SHP77 (cell line): ENCODE measurements around the gene IL34.
"Not testable (repeated sequence)": the region's sequence is repeated elsewhere in the genome, so short reads cannot be mapped to it uniquely, and the experiment has no call there.

Experiments used
- DNase-seq, 2 experiments: peaks; one replicate each; lab custom pipeline; 2025; lab: John Stamatoyannopoulos, UW

Gene IL34

GRCh38 chr16:70646260-70647241 is at the start of gene IL34:
Gene IL34 (plus strand): TSS chr16:70646559. CDS start chr16:70646948, 389 bp downstream.
- DNase-seq: peak; percentile 93

DNA sequence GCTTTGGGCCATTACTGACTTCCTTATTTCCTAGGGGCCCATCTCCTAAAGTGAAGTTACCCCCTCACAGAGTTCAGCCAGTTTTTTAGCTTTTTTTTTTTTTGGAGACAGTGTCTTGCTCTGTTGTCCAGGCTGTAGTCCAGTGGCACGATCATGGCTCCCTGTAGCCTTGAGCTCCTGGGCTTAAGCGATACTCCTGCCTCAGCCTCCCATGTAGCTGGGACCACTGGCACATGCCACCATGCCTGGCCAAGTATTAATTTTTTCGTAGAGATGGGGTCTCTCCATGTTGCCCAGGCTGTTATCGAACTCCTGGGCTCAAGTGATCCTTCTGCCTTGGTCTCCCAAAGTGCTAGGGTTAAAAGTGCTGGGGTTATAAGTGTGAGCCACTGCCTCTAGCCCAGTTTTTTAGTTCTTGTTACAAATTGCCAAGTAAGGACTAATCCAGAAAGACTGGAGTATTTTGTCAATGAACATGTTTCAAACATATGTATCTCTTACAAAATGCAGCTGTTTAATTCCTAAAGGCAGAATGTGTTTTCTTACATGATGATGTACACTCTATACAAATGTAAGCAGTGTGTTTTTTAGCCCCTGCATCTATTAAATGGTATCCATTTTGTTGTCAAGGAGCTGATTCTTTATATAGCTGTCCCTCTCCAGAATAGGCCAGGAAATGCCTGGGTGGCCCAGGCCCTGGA is 49.1 kb upstream of the IL34 start:
- no peak for DNase-seq

- no peak for DNase-seq
Observed at GRCh38 chr16:70598937-70599503, 47.3 kb upstream of the IL34 start.

GRCh38 chr16:70600730-70601129 is 45.6 kb upstream of the IL34 start:
- no peak for DNase-seq

- no peak for DNase-seq
Observed at GRCh38 chr16:70601576-70602575, 44.5 kb upstream of the IL34 start.

DNA sequence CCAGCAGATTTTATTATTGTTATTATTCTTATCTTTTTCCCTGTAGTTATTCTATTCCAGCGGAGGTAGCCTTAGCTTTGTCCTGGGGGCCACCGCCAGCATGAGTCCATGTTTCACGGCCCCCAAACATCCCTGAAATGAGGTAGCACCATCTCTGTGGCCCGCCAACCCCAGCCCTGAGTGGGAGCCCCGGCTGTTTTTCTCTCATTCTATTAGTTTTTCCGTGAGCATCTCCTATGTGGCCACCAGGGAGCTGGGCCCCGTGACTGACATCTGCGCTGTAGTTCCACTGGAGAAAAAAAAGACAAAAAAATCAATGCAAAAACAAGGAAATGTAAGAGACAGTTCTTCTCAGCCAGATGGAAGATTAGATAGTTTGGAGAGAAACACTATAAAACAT is 43.5 kb upstream of the IL34 start:
- no peak for DNase-seq

GRCh38 chr16:70604407-70605282 is 41.7 kb upstream of the IL34 start:
- no peak for DNase-seq

- DNase-seq: no peak
Observed at GRCh38 chr16:70605283-70605657, 41.1 kb upstream of the IL34 start.

DNA sequence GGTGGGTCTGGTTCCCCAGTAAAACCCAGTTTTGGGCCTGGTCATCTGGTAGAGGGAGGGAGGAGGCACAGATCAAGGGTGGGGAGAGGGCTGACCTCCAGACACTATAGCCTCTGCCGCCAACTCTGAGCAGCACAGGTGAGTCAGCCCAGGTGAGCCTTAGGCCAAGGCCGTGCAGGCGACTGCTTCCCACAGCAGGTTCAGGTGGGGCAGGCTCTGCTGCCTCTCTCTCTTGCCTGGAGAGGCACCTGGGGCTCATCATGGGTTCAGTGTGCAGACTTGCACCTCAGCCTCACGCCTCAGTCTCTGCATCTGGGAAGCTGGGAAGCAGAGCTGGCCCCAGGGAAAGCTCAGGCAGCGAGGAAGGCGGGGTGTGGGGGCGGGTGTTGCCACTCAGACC is 37.8 kb upstream of the IL34 start:
- no peak for DNase-seq

DNA sequence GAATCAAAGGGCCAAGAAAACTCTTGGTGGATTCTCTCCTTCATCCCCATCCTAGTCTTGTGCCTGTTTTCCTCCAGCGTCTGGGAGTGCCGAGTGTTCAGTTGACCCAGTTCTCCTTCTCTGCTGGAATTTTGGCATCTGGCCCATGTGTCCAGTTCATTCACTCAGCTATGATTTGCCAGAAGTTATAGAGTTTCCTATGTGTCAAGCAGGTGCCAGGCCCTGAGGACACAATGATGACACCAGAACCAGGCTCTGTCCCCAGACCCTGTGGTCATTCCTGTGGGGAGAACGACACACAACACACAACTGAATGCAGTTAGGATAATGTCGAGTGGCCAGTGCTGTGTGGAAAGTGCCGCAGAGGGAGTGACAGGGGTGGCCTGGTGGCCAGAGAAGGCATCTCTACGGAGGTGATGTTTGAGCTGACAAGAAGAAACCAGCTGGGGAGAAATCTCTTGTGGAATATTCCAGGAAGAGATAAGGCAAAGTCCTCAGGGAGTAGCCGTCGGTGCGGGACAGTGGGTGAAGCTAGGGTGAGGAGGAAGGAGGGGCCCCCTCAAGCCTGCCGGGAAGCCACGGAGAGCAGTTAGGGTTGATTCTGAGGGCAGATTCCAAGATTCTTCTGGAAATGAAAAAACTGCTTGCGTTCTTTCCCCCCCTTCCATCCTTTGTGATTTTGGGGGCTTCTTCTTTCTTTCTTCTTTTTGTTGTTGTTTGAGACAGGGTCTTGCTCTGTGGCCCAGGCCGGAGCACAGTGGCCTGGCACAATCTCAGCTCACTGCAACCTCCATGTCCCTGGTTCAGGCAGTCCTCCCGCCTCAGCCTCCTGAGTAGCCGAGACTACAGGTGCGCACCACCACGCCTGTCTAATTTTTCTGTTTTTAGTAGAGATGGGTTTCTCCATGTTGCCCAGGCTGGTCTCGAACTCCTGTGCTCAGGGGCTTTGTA is 35.8 kb upstream of the IL34 start:
- DNase-seq: no peak

DNA sequence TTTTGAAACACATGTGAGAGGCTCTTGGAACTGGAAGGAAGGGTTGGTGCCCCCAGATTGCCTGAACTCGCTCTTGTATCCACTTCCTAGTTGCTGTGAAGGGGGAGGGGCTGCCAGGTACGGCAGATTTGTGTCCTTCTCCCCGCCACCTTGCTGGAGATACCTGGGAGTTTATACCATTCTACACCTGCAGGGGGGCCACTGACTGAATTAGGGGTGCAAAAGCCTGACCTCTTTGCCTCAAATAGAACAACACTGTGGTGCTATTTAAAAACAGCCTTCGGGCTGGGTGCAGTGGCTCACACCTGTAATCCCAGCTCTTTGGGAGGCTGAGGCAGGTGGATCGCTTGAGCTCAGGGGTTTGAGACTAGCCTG is 35.1 kb upstream of the IL34 start:
- no peak for DNase-seq

DNA sequence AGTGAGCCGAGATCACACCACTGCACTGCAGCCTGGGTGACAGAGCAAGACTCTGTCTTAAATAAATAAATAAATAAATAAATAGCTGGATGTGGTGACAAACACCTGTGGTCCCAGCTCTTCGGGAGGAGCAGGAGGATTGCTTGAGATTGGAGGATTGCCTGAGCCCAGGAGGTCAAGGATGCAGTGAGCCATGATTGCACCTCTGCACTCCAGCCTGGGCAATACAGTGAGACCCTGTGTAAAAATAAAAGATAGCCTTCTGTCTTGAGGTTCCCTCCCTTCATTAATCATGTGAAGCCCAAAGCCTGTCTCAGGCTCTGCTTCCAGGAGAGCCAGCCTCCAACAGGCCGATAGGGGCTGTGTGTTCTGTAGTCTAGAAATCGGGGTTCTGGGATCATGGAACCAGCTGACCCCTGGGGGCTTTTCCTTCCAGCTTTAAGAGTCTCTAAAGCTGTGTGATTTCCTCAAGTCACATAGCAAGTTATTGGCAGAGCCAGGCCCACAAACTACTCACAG is 34.5 kb upstream of the IL34 start:
- no peak for DNase-seq

GRCh38 chr16:70612931-70613330 is 33.4 kb upstream of the IL34 start:
- DNase-seq: no peak

GRCh38 chr16:70614208-70614951 is 32.0 kb upstream of the IL34 start:
- DNase-seq: no peak

- DNase-seq: no peak
Observed at GRCh38 chr16:70615945-70616344, 30.4 kb upstream of the IL34 start.

GRCh38 chr16:70621864-70622263 is 24.5 kb upstream of the IL34 start:
- not testable (repeated sequence) for DNase-seq

DNA sequence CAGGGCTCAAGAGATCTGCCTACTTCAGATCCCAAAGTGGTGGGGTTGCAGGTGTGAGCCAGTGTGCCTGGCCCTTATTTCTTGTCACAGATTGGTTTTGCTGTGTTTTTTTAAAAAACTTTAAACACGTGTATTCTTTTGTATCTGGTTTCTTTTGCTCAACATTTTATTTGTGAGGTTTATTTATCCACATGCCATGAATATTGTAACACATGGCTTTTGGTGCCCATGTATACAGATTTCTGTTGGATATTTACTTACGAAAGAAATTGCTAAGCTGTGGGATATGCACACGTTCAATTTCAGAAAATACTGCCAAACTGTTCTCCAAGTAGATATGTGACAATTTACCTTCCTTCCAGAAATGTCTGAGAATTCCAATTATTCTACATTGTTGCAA is 18.7 kb upstream of the IL34 start:
- no peak for DNase-seq

DNA sequence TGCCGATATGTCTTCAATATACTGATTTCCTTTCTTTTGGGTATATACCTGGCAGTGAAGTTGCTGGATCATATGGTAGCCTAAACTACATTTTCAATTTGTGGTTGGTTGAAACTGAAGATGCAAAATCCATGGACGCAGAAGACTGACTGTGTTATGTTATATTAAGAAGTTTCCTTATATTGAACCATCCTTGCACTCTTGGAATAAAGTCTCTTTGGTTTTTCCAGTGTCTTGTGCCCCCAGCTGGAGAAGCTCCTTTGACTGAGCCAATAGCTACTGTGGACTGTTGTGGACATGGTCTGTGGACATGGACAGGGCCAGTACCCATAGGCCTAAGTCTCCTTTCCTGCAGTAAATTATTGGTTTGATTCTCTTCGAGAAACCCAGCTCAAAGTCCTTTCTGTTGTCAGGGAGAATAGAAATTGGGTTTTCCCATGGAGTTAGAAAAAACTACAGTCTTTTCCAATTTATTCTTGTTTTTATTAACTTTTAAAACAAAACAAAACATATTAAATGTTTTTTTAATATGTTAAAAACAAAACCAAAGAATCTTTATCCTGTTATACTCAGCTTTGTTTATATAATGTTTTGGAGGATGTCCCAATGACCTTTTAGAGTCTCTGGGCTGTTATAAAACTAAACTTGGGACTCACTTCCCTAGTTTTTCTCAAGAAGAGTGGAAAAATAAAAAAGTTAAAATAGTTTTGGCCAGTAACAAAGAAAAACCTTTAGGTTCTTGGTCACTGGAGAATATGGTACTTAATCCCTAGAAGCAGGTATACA is 15.2 kb upstream of the IL34 start:
- no peak for DNase-seq
